ENCODE results near the gene SDK2.

Gene SDK2

GRCh38 chr17:73400915-73401545, 243.2 kb downstream of the SDK2 start:
- TF ChIP-seq SIN3A (IDR thresholded peaks at IDR 0.05; ENCODE audit: borderline replicate concordance, insufficient read depth, low read length) (no peak), POLR2AphosphoS5 (IDR thresholded peaks at IDR 0.05; ENCODE audit: low read depth, low read length) (no peak), FOXP2 (optimal IDR thresholded peaks at IDR 0.05; ENCODE audit: borderline replicate concordance, extremely low read depth, extremely low read length, insufficient read depth) (no peak)

- TF ChIP-seq TAF1 (IDR thresholded peaks at IDR 0.05; ENCODE audit: borderline replicate concordance, insufficient read depth, low read length) (no peak), POLR2AphosphoS5 (IDR thresholded peaks at IDR 0.05; ENCODE audit: low read depth, low read length) (no peak), SIN3A (IDR thresholded peaks at IDR 0.05; ENCODE audit: borderline replicate concordance, insufficient read depth, low read length) (no peak), REST (IDR thresholded peaks at IDR 0.05; ENCODE audit: insufficient read depth in 1 of 2, low read depth in 2 of 2, low read length in 2 of 2) (no peak), FOXP2 (optimal IDR thresholded peaks at IDR 0.05; ENCODE audit: borderline replicate concordance, extremely low read depth, extremely low read length, insufficient read depth) (no peak)
These were observed 245.2 kb downstream of the SDK2 start for GRCh38 chr17:73399056-73399455.

- no peak for TF ChIP-seq POLR2AphosphoS5 (IDR thresholded peaks at IDR 0.05; ENCODE audit: low read depth, low read length)
- no peak for TF ChIP-seq TAF1 (IDR thresholded peaks at IDR 0.05; ENCODE audit: borderline replicate concordance, insufficient read depth, low read length)
- no peak for TF ChIP-seq FOXP2 (optimal IDR thresholded peaks at IDR 0.05; ENCODE audit: borderline replicate concordance, extremely low read depth, extremely low read length, insufficient read depth)
- no peak for TF ChIP-seq REST (IDR thresholded peaks at IDR 0.05; ENCODE audit: insufficient read depth in 1 of 2, low read depth in 2 of 2, low read length in 2 of 2)
- no peak for TF ChIP-seq SIN3A (IDR thresholded peaks at IDR 0.05; ENCODE audit: borderline replicate concordance, insufficient read depth, low read length)
These were observed 246.2 kb downstream of the SDK2 start for GRCh38 chr17:73397856-73398540.

GRCh38 chr17:73397278-73397826, 246.9 kb downstream of the SDK2 start:
- TF ChIP-seq TAF1 (IDR thresholded peaks at IDR 0.05; ENCODE audit: borderline replicate concordance, insufficient read depth, low read length) = no peak
- no peak for TF ChIP-seq FOXP2 (optimal IDR thresholded peaks at IDR 0.05; ENCODE audit: borderline replicate concordance, extremely low read depth, extremely low read length, insufficient read depth)
- no peak for TF ChIP-seq SIN3A (IDR thresholded peaks at IDR 0.05; ENCODE audit: borderline replicate concordance, insufficient read depth, low read length)
- no peak for TF ChIP-seq POLR2AphosphoS5 (IDR thresholded peaks at IDR 0.05; ENCODE audit: low read depth, low read length)
- no peak for TF ChIP-seq REST (IDR thresholded peaks at IDR 0.05; ENCODE audit: insufficient read depth in 1 of 2, low read depth in 2 of 2, low read length in 2 of 2)

- no peak for TF ChIP-seq REST (IDR thresholded peaks at IDR 0.05; ENCODE audit: insufficient read depth in 1 of 2, low read depth in 2 of 2, low read length in 2 of 2)
- no peak for TF ChIP-seq FOXP2 (optimal IDR thresholded peaks at IDR 0.05; ENCODE audit: borderline replicate concordance, extremely low read depth, extremely low read length, insufficient read depth)
- no peak for TF ChIP-seq POLR2AphosphoS5 (IDR thresholded peaks at IDR 0.05; ENCODE audit: low read depth, low read length)
- TF ChIP-seq TAF1 (IDR thresholded peaks at IDR 0.05; ENCODE audit: borderline replicate concordance, insufficient read depth, low read length) = no peak
- TF ChIP-seq SIN3A (IDR thresholded peaks at IDR 0.05; ENCODE audit: borderline replicate concordance, insufficient read depth, low read length) = no peak
These were observed 247.6 kb downstream of the SDK2 start for GRCh38 chr17:73396431-73397277.
